Gastrocnemius medialis (tissue), 4 donors: ENCODE data around the gene PFN1.

Experiments used
- CTCF ChIP-seq, 5 experiments: fragments of 450-650 bp in 3 of 5; fragments of 200-600 bp in 2 of 5; sonication (generic) in 2 of 5; IDR thresholded peaks in 4 of 5; conservative IDR thresholded peaks in 1 of 5; 1 replicate in 4 of 5; 2 replicates in 1 of 5; pipeline ENCODE4 v1.5.1; 2016 to 2019; ENCODE audit warnings: antibody characterized with exemption in 5 of 5, mild to moderate bottlenecking in 3 of 5, moderate library complexity in 3 of 5
- POLR2A ChIP-seq, 2 donors: fragments of 450-650 bp; IDR thresholded peaks; one replicate each; pipeline ENCODE4 v1.6.1; 2017; ENCODE audit warnings: antibody characterized with exemption in 2 of 2, mild to moderate bottlenecking in 2 of 2, moderate library complexity in 2 of 2

GRCh38 chr17:4941319-4941610, 7.1 kb downstream of the PFN1 start:
- TF ChIP-seq CTCF (IDR thresholded peaks at IDR 0.05 in 4 of 5, conservative IDR thresholded peaks at IDR 0.05 in 1 of 5): no peak
- no peak for TF ChIP-seq POLR2A (IDR thresholded peaks at IDR 0.05)
